Neural crest cell (in vitro differentiated cells): ENCODE results near the gene NUF2. TPM values are rescaled to one million over a fixed set of nuclear protein-coding genes. Genes with fewer than 3 reads are reported as not detected.

Experiments used
- DNase-seq: peaks from one replicate; pipeline ENCODE4 v3.0.0; 2021; ENCODE audit warnings: low read depth, mixed read lengths, low spot score
- H3K27ac Mint-ChIP-seq: one replicate; pipeline ENCODE4 v1.8.0; 2021; ENCODE audit warnings: mild to moderate bottlenecking, mixed read lengths; ENCODE audit not compliant: unreplicated experiment
- H3K27me3 Mint-ChIP-seq: 2 replicates; pipeline ENCODE4 v1.8.0; 2021; ENCODE audit warnings: low read depth, mild to moderate bottlenecking, mixed read lengths
- H3K36me3 Mint-ChIP-seq: 2 replicates; pipeline ENCODE4 v1.8.0; 2021; ENCODE audit warnings: low read depth, mild to moderate bottlenecking, mixed read lengths
- H3K4me1 Mint-ChIP-seq: 2 replicates; pipeline ENCODE4 v1.8.0; 2021; ENCODE audit warnings: mixed read lengths
- H3K4me3 Mint-ChIP-seq: one replicate; pipeline ENCODE4 v1.8.0; 2021; ENCODE audit warnings: mild to moderate bottlenecking, mixed read lengths
- H3K9me3 Mint-ChIP-seq: 2 replicates; pipeline ENCODE4 v1.8.0; 2021; ENCODE audit warnings: mixed read lengths
- CTCF ChIP-seq: fragments of 200-600 bp; sonication (generic); conservative IDR thresholded peaks from 2 replicates; pipeline ENCODE4 v1.5.0; 2021; ENCODE audit warnings: antibody characterized with exemption, mild to moderate bottlenecking
- total RNA-seq: library from RNA; stranded (reverse); gene quantifications from 2 replicates; pipeline ENCODE4 v1.2.1, GENCODE V29; 2021

Gene NUF2
- total RNA-seq, 1 donor from 2014 or later = 48.4 TPM

- TF ChIP-seq CTCF = no peak
Measured at GRCh38 chr1:163401211-163401610, 79.5 kb downstream of the NUF2 start.

More at GRCh38 chr1:163401211-163401610, 79.5 kb downstream of the NUF2 start:
- H3K4me1 Mint-ChIP-seq = peaks cover 12% of the 10 kb centered on the region
- no peak overlapping the region for H3K4me3 Mint-ChIP-seq
- H3K27me3 Mint-ChIP-seq = no peaks in the 10 kb centered on the region
- H3K27ac Mint-ChIP-seq = no peak overlapping the region
- no peak for DNase-seq
- H3K9me3 Mint-ChIP-seq = peaks cover 3% of the 10 kb centered on the region
- no peaks in the 10 kb centered on the region for H3K36me3 Mint-ChIP-seq

Other genes starting within 250 kb of the NUF2 start
- gene RGS5, start 119.0 kb upstream of the NUF2 start, total RNA-seq = 2.8 and 4.5 TPM in 2 replicates